NK-92 treated with Interleukin-12 subunit alpha and Interleukin-12 subunit beta, amount 100 ng/mL, for 24 hours (cell line): ENCODE results near the gene OARD1.
"Not testable (repeated sequence)": the region's sequence is repeated elsewhere in the genome, so short reads cannot be mapped to it uniquely, and the experiment has no call there.

Source experiments
- DNase-seq: peaks from one replicate; lab custom pipeline; 2025; lab: John Stamatoyannopoulos, UW

The OARD1 gene

DNA sequence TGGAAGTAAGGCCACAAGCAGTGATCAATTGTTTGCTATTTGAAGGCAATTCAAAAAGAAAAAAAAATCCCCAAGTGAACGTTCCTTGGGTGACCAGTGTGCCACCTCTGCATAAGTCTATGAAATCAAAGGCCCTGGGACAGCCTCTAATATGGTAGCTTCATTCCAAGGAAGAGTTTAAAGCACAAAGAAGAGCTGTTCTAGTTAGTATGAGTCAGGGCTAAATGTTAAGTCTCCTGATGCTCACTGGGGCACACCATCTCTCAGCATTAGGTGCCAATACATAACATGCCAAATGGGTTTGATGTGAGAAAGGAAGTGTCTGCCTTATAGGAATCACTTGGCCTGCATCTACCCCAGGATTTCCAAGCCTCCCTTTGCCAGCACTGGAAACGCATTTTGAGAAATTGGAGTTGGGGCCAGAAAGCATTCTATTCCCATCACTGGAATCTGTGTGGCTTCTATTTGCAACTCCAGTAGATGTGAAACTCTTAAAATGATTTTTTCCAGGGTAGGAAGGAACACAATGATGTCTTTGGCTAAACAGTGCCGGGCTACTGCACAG is 46.1 kb downstream of the OARD1 start:
- no peak for DNase-seq

GRCh38 chr6:41023114-41023513 is 49.0 kb downstream of the OARD1 start:
- DNase-seq: no peak

- DNase-seq: no peak
Measured at GRCh38 chr6:41022294-41022693, 49.9 kb downstream of the OARD1 start.

DNA sequence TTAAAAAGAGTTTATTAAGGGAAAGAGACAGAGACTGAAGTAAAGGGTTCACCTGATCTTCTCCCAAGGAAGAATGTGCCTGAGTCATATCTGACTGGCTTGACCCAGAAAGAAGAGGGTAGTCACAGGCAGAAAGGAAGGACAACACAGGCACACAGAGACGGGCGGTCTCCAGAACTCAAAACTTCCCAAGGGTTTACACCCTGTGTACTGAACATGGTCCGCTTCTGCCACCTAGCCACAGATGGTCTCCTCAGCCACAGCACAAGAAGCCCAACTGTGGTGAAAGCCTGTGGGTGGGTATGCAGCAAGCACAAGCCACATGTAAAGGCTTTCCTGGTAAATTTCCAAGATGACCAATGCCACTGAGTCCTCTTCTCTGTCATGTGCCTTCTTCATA is 50.3 kb downstream of the OARD1 start:
- DNase-seq: no peak

- no peak for DNase-seq
Measured at GRCh38 chr6:41017663-41018062, 54.5 kb downstream of the OARD1 start.

DNA sequence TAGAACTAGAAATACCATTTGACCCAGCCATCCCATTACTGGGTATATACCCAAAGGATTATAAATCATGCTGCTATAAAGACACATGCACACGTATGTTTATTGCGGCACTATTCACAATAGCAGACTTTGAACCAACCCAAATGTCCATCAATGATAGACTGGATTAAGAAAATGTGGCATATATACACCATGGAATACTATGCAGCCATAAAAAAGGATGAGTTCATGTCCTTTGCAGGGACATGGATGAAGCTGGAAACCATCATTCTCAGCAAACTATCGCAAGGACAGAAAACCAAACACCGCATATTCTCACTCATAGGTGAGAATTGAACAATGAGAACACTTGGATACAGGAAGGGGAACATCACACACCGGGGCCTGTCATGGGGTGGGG is 56.3 kb downstream of the OARD1 start:
- not testable (repeated sequence) for DNase-seq

GRCh38 chr6:41014780-41015179 is 57.4 kb downstream of the OARD1 start:
- no peak for DNase-seq
